Choroid plexus epithelial cell (primary cell): ENCODE measurements around the gene HOXB8.
A peak's percentile ranks its signal among the peaks of the same experiment; 100 is the strongest.

Source experiments
- DNase-seq: peaks from one replicate; pipeline ENCODE4 v3.0.0-alpha.2; 2010; ENCODE audit warnings: low read depth
- H3K4me3 ChIP-seq: 2 replicates; pipeline ENCODE4 v1.5.1; 2011; ENCODE audit warnings: low read depth, mild to moderate bottlenecking, control low read depth, low read length, moderate library complexity
- TF ChIP-seq, protein P1 (sequence below): conservative IDR thresholded peaks from 2 replicates; pipeline ENCODE4 v1.5.1; 2011; ENCODE audit warnings: low read depth, mild to moderate bottlenecking, control low read depth, inconsistent platforms, low read length, moderate library complexity

Gene HOXB8

DNA sequence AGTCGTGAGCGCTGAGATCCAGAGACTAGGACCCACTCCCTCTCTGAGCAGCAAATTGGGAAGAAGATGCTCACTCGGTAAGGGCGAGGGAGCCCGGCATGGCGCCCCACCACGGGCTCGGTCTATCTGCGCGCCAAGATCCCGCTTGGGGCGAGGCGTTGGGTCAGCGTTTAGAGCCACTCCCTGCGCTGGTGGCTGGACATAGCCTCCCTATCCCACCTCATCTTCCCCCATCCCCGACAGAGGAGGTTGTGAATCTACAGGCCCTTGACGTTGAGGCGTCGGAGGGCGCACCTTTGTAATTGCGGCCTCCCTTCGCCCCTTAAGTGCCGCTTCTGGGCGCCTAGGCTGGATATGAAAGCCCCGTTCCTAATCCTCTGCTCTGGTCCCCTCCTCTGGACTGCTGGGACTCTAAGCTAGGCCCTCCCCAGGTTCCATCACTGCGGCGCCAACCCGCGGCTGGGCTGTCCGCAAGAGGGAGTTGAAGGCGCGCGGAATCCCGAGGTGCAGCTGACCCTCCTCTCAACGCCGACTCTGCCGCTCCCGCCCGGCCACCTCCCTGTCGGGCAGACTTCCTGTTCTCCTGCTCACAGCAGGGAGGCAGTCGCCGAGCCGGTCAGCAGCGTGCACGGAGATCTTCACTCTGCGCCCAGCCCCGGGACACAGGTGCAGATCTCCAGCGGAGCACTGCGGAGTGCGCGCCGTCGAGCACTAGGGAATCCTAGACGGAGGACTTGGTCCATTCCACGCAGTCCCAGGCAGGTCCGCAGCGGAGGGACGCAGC is 27.2 kb upstream of the HOXB8 start:
- TF ChIP-seq, protein P1, sequence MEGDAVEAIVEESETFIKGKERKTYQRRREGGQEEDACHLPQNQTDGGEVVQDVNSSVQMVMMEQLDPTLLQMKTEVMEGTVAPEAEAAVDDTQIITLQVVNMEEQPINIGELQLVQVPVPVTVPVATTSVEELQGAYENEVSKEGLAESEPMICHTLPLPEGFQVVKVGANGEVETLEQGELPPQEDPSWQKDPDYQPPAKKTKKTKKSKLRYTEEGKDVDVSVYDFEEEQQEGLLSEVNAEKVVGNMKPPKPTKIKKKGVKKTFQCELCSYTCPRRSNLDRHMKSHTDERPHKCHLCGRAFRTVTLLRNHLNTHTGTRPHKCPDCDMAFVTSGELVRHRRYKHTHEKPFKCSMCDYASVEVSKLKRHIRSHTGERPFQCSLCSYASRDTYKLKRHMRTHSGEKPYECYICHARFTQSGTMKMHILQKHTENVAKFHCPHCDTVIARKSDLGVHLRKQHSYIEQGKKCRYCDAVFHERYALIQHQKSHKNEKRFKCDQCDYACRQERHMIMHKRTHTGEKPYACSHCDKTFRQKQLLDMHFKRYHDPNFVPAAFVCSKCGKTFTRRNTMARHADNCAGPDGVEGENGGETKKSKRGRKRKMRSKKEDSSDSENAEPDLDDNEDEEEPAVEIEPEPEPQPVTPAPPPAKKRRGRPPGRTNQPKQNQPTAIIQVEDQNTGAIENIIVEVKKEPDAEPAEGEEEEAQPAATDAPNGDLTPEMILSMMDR, result no peak
- H3K4me3 ChIP-seq, result no peak overlapping the region
- no peak for DNase-seq

DNA sequence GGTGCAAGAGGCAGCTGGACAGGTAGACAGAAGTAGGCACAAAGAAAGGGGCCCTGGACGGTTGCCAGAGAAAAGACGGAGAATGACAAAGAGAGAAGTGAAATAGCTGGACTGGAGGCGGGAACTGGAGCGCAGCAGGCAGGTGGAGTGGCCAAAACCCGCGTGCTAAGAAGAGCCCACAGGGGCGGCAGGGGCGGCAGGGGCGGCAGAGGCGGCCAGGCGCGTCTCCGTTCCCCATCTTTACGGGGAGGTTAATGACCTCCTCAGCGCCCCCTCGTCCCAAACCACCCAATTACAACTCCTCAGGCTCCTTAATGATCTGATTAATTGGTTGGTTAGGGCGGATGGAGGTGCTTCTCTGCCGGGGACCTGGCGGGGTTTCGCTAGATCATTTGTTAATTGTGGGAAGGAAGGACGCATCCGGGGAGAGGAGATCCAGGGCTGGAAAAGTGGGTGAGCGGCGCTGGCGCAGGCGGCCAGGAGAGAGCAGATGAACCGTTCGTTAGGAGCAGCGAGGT is 26.5 kb upstream of the HOXB8 start:
- TF ChIP-seq, protein P1, result no peak
- no peak for DNase-seq
- no peak overlapping the region for H3K4me3 ChIP-seq

DNA sequence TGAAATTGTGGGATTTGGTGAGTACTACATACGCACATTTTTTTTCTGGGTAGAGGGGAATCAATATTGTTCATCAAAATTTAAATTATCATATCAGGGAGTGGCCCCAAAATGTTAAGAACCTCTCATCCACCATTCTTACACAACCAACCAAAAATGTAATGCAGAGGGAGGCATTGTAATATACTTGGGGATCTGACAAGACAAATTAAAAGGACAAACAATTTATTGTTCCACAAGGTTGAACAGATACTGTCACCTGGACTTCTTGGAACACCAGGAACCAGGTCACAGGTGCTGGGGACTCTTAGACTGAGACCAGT is 25.7 kb upstream of the HOXB8 start:
- TF ChIP-seq, protein P1, result no peak
- DNase-seq, result no peak
- H3K4me3 ChIP-seq, result no peak overlapping the region

DNA sequence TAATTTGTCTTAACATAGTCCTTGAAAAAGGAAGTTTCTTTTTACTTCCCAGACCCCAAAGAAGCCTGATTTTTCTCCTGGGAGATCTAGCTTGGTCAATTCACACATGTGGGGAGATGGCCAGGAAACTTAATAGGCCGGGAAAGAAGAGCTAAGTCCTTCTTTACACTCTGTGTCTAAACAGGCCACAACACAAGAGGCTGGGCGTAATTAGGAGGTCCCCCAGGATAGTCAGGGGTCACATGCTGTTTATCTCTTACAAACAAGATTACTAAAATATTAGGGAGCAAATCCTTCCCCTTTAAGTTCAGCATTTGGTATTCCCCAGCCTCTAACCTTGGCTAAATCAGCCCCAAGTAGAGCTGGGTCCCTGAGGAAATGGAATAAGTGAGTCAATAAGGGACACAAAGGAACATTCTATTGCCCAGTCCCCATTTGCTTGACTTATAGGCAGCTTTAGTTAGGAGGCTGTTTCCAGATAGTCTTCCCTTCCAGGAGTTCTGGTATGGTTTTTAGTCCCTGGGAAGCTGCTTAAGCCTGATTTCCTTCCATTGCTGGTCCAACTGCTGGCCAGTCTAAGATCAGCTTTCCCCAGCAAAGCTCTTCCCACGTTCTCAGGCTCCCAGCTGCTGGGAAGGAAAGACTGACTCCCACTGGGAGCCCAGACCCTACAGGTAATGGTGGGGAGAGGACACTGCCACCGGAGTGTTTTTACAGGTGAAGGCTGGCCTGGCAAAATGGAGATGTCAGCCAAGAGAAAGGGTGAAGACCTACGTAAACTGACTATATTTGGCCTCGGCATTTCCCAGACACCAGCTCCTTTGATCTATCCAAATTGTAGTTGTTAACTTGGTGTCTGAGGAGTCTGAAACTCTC is 25.1 kb upstream of the HOXB8 start:
- no peak for DNase-seq
- TF ChIP-seq, protein P1, result no peak
- no peak overlapping the region for H3K4me3 ChIP-seq

DNA sequence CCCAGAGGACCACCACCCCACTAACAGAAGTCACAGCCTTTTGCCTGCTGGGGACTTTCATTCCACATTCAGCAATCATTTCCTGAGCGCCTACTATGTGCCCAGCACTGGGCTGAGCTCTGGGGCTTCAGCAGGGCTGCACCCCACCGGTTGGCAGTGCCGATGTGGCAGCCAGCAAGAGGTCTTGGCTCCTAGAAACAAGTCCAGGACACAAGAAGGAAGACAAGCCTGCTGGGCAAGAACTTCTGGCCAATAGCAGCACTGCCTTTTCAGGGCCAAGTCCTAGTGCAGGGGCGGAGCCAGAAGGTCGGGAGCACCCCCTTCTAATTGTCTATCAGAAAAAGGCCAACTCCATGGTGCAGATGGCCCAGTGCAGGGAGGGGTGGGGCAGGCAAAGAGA is 24.0 kb upstream of the HOXB8 start:
- DNase-seq, result no peak
- H3K4me3 ChIP-seq, result no peak overlapping the region
- TF ChIP-seq, protein P1, result no peak

DNA sequence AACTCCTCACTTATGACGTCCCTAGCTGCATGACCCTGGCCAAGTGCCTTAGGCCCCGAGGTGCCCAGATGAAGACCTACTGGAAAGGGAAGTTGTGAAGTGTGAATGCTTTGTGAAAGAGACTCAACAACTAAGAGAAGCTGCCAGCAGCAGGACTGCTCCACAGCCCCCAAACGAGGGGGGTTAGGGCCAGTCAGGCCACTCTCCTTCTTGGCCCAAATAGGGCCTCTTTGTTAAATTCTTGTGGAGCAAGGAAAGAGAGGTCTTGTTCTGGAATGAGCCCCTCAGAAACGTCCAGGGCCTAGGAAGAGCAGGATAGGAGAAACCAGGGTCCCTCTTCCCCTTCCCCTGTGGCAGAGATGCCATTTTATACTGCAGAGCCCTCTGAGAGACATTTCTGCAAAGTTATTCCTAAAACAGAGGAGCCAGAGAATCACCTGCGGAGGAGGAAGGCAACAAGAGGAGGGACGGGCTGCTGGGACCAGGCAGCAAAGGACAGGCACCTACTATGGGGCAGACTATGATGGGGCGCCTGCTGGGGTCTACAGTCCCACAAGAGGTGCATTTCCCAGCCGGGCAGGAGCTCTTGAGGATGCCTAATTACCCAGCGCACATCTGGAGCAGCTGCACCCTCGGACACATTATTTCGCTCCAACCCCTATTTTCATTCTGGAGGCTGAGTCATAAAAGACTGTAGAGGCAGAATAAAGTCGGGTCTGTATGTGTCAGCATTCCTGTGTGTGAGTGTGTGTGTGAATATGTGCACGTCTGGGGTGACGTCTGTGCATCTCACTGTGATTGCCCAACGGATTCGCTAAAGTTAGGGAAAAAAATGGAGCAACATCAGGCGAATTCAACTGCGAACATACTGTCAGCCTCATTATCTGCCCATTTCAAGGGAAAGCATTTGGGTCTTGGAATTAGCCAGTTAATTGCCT is 22.5 kb upstream of the HOXB8 start:
- DNase-seq, result peak; percentile 4
- no peak overlapping the region for H3K4me3 ChIP-seq
- TF ChIP-seq, protein P1, result no peak
